Fibroblast of lung (primary cell): Measurements from ENCODE around the gene ARHGEF11.

Source experiments
- EZH2 ChIP-seq: IDR thresholded peaks from 2 replicates; pipeline ENCODE4 v1.5.1; 2012; ENCODE audit warnings: low read length, control low read depth, mild to moderate bottlenecking; ENCODE audit errors: missing control alignments
- TF ChIP-seq, protein P1 (sequence below), 2 donors: IDR thresholded peaks in 1 of 2; conservative IDR thresholded peaks in 1 of 2; 1 replicate in 1 of 2; 2 replicates in 1 of 2; pipeline ENCODE4 v1.5.1; 2011 to 2012; ENCODE audit warnings: low read length in 2 of 2, control low read depth in 1 of 2, inconsistent platforms in 1 of 2, low read depth in 1 of 2, mild to moderate bottlenecking in 1 of 2

DNA sequence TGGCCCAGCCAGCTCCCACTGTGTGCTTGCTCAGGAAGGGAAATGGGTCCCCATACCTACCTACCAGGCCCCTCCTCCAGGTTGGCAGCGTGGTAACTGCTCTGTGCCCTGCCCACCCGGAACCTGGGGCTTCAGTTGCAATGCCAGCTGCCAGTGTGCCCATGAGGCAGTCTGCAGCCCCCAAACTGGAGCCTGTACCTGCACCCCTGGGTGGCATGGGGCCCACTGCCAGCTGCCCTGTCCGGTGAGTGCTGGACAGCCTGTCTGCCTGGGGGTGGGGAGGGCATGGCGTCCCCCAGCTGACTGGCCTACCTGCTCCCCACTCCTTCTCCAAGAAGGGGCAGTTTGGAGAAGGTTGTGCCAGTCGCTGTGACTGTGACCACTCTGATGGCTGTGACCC is 135.9 kb downstream of the ARHGEF11 start:
- TF ChIP-seq, protein P1, sequence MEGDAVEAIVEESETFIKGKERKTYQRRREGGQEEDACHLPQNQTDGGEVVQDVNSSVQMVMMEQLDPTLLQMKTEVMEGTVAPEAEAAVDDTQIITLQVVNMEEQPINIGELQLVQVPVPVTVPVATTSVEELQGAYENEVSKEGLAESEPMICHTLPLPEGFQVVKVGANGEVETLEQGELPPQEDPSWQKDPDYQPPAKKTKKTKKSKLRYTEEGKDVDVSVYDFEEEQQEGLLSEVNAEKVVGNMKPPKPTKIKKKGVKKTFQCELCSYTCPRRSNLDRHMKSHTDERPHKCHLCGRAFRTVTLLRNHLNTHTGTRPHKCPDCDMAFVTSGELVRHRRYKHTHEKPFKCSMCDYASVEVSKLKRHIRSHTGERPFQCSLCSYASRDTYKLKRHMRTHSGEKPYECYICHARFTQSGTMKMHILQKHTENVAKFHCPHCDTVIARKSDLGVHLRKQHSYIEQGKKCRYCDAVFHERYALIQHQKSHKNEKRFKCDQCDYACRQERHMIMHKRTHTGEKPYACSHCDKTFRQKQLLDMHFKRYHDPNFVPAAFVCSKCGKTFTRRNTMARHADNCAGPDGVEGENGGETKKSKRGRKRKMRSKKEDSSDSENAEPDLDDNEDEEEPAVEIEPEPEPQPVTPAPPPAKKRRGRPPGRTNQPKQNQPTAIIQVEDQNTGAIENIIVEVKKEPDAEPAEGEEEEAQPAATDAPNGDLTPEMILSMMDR (conservative IDR thresholded peaks at IDR 0.05 in 1 of 2, IDR thresholded peaks at IDR 0.05 in 1 of 2; ENCODE audit: low read depth in 1 of 2, low read length in 2 of 2): no peak
- TF ChIP-seq EZH2: no peak
